MM.1S (cell line): ENCODE data around the gene CAPRIN1.

Experiments
- CTCF ChIP-seq: fragments of 300-600 bp; sonication (generic); IDR thresholded peaks from 2 replicates; pipeline ENCODE4 v1.5.1; 2016; ENCODE audit warnings: antibody characterized with exemption, low read length, mixed read lengths
- EZH2 ChIP-seq: fragments of 300-600 bp; sonication (generic); optimal IDR thresholded peaks from 2 replicates; pipeline ENCODE3; 2017; ENCODE audit warnings: low read depth, mild to moderate bottlenecking, antibody characterized with exemption, low read length, mixed read lengths
- EZH2phosphoT487 ChIP-seq: fragments of 300-600 bp; sonication (generic); IDR thresholded peaks from 2 replicates; pipeline ENCODE4 v1.6.1; 2018; ENCODE audit warnings: antibody characterized with exemption, low read length

GRCh38 chr11:34124885-34125668 lies 73.5 kb downstream of the CAPRIN1 start:
- TF ChIP-seq EZH2: no peak
- no peak for TF ChIP-seq CTCF
- TF ChIP-seq EZH2phosphoT487: no peak
